ENCODE results near the gene SLCO2B1. TPM values are rescaled to one million over a fixed set of nuclear protein-coding genes. Genes with fewer than 3 reads are reported as not detected.

Gene SLCO2B1
- total RNA-seq, 1 experiment from 2014 or later, result not detected

- no peak overlapping the region for H3K14ac ChIP-seq (ENCODE audit: insufficient read depth, low read length)
- H3K4me3 Mint-ChIP-seq, result no peak overlapping the region
- no peak overlapping the region for H4K5ac ChIP-seq (ENCODE audit: insufficient read length, low read depth, low read length)
- no peak overlapping the region for H4K8ac ChIP-seq (replicated peaks; ENCODE audit: insufficient read length, low read depth, low read length)
- no peak overlapping the region for H3K9ac ChIP-seq (ENCODE audit: extremely low read depth, insufficient read length, low read length)
- H3K56ac ChIP-seq (ENCODE audit: insufficient read length, low read depth, low read length), result no peak overlapping the region
- H3K27me3 ChIP-seq (ENCODE audit: insufficient read depth, low read length), result no peaks in the 10 kb centered on the region
- no peaks in the 10 kb centered on the region for H3K23me2 ChIP-seq (ENCODE audit: insufficient read length, low read depth, low read length, poor library complexity, severe bottlenecking)
- H3K4ac ChIP-seq (ENCODE audit: low read depth, low read length), result no peak overlapping the region
- H3K4me1 ChIP-seq (ENCODE audit: insufficient read depth, low read length), result no peaks in the 10 kb centered on the region
- no peaks in the 10 kb centered on the region; the same call in none of the 2 replicates for H3K27me3 Mint-ChIP-seq (ENCODE audit: low read depth)
- no peak overlapping the region for H2BK15ac ChIP-seq (ENCODE audit: low read depth, low read length)
- no peak overlapping the region for H2BK20ac ChIP-seq (ENCODE audit: low read depth, low read length, poor library complexity, severe bottlenecking)
- no CpG with 5 or more reads among the region's 2 CpGs for WGBS (ENCODE audit: extremely low coverage, insufficient read length, low lambda C conversion rate)
- TF ChIP-seq, protein P1, sequence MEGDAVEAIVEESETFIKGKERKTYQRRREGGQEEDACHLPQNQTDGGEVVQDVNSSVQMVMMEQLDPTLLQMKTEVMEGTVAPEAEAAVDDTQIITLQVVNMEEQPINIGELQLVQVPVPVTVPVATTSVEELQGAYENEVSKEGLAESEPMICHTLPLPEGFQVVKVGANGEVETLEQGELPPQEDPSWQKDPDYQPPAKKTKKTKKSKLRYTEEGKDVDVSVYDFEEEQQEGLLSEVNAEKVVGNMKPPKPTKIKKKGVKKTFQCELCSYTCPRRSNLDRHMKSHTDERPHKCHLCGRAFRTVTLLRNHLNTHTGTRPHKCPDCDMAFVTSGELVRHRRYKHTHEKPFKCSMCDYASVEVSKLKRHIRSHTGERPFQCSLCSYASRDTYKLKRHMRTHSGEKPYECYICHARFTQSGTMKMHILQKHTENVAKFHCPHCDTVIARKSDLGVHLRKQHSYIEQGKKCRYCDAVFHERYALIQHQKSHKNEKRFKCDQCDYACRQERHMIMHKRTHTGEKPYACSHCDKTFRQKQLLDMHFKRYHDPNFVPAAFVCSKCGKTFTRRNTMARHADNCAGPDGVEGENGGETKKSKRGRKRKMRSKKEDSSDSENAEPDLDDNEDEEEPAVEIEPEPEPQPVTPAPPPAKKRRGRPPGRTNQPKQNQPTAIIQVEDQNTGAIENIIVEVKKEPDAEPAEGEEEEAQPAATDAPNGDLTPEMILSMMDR (conservative IDR thresholded peaks at IDR 0.05), result no peak
- no peaks in the 10 kb centered on the region for H3K79me2 ChIP-seq (ENCODE audit: insufficient read depth, low read length)
- H3T11ph ChIP-seq (ENCODE audit: low read length), result no peak overlapping the region
- H2BK120ac ChIP-seq (ENCODE audit: low read depth, low read length, poor library complexity, severe bottlenecking), result no peak overlapping the region
- no peak overlapping the region for H3K23ac ChIP-seq (ENCODE audit: insufficient read length, low read depth, low read length)
- no peak overlapping the region for H2BK5ac ChIP-seq (ENCODE audit: insufficient read length, low read length)
- no peaks in the 10 kb centered on the region for H4K20me1 ChIP-seq (ENCODE audit: control insufficient read depth, insufficient read depth, insufficient read length)
- H2BK12ac ChIP-seq (ENCODE audit: insufficient read length, low read depth, low read length), result no peak overlapping the region
- no peak for DNase-seq
- peaks cover 0 to 3% of the 10 kb centered on the region in 2 experiments; a peak in 1 of 4 replicates for H3K4me1 Mint-ChIP-seq
- no peaks in the 10 kb centered on the region for H3K79me1 ChIP-seq (ENCODE audit: insufficient read depth, low read depth, low read length, poor library complexity, severe bottlenecking)
- H3K27ac Mint-ChIP-seq, result no peak overlapping the region
- H3K4me2 ChIP-seq (ENCODE audit: insufficient read depth, insufficient read length, low read length), result no peak overlapping the region
- no peak overlapping the region for H4K91ac ChIP-seq (ENCODE audit: insufficient read length, low read depth, low read length)
- no peak overlapping the region for H2AFZ ChIP-seq (ENCODE audit: low read length)
- no peak overlapping the region for H2AK5ac ChIP-seq (ENCODE audit: insufficient read length, low read length)
- peaks cover 5 to 6% of the 10 kb centered on the region in 2 experiments; a peak in 3 of 5 replicates for H3K9me3 Mint-ChIP-seq
- no peaks in the 10 kb centered on the region for H3K9me3 ChIP-seq (ENCODE audit: control insufficient read depth, low read depth, low read length)
- H3K36me3 Mint-ChIP-seq (ENCODE audit: insufficient read depth in 1 of 3, low read depth in 3 of 3), result no peaks in the 10 kb centered on the region; a peak in 1 of 7 replicates
- no peak overlapping the region for H3K18ac ChIP-seq (ENCODE audit: insufficient read length, low read depth, low read length)
- H3K27ac ChIP-seq (ENCODE audit: insufficient read length, low read depth, low read length), result no peak overlapping the region
These were observed 38.7 kb upstream of the SLCO2B1 start for GRCh38 chr11:75112200-75112599.

Measured in H9 (cell line).